Measurements from ENCODE around the gene OSCP1. TPM values are rescaled to one million over a fixed set of nuclear protein-coding genes. Genes with fewer than 3 reads are reported as not detected.

Gene OSCP1
- polyA plus RNA-seq, 1 donor = 6.5 TPM

Other genes with a start within 250 kb of the OSCP1 start
- 94.3 TPM for gene THRAP3, start 226.0 kb downstream of the OSCP1 start, polyA plus RNA-seq
- gene SH3D21, start 144.1 kb downstream of the OSCP1 start, polyA plus RNA-seq = 24.2 TPM
- gene EVA1B, start 126.8 kb downstream of the OSCP1 start, polyA plus RNA-seq = 33.0 TPM
- 36.6 TPM for gene STK40, start 64.5 kb downstream of the OSCP1 start, polyA plus RNA-seq
- 28.3 TPM for gene LSM10, start 52.5 kb downstream of the OSCP1 start, polyA plus RNA-seq
- gene MRPS15, start 13.9 kb upstream of the OSCP1 start, polyA plus RNA-seq = 67.2 TPM
- gene CSF3R, start 32.5 kb upstream of the OSCP1 start, polyA plus RNA-seq = 4.1 TPM